HCT116 (cell line): ENCODE measurements around the gene SLITRK1. TPM values are rescaled to one million over a fixed set of nuclear protein-coding genes. Genes with fewer than 3 reads are reported as not detected.

Experiments used
- ATAC-seq: fragments of 200-7000 bp; cut with Tn5 transposase; 2 replicates; pipeline ENCODE4 v1.9.1; 2020; ENCODE audit warnings: mild to moderate bottlenecking, moderate library complexity
- BruUV-seq: library from RNA; stranded (reverse); fragments of 400-500 nt; replicated peaks from 2 replicates; lab custom pipeline; 2021; lab: Mats Ljungman, UMichigan
- CTCF ChIA-PET: fragments of 300-600 bp; sonication (Branson Sonifier 250); formaldehyde crosslinking; loops from one replicate; lab custom pipeline; 2021; ENCODE audit warnings: antibody characterized with exemption; lab: Charles Lee
- POLR2A ChIA-PET: fragments of 300-600, 350-600 bp; sonication (Branson Sonifier 250); formaldehyde crosslinking; loops from one replicate; lab custom pipeline; 2021; ENCODE audit warnings: antibody characterized with exemption; lab: Charles Lee
- RAD21 ChIA-PET, 2 experiments: fragments of 300-600 bp; sonication (Branson Sonifier 250); formaldehyde crosslinking; loops; one replicate each; lab custom pipeline; 2023; ENCODE audit warnings: low total read pairs in 2 of 2; ENCODE audit not compliant: uncharacterized antibody in 2 of 2, unreplicated experiment in 2 of 2, low non-redundant PET in 1 of 2; lab: Charles Lee
- DNase-seq: peaks from one replicate; pipeline ENCODE4 v3.0.0-alpha.2; 2010; ENCODE audit warnings: low read depth, low spot score
- H2AFZ ChIP-seq: fragments of 200-600 bp; shearing (Covaris generic), sonication (generic); 2 replicates; pipeline ENCODE4 v1.6.1; 2017; ENCODE audit warnings: low read depth, mixed run types, mixed read lengths, antibody characterized with exemption, low read length; ENCODE audit not compliant: poor library complexity, severe bottlenecking
- H3K27ac ChIP-seq: 2 replicates; pipeline ENCODE4 v1.5.1; 2012; ENCODE audit warnings: low read depth, low read length
- H3K27me3 ChIP-seq: fragments of 200-600 bp; sonication (generic); 2 replicates; pipeline ENCODE4 v1.6.1; 2016; ENCODE audit warnings: mixed run types, low read length, mixed read lengths; ENCODE audit not compliant: insufficient read depth
- H3K36me3 ChIP-seq, 2 experiments: fragments of 200-500 bp in 1 of 2; fragments of 200-600 bp in 1 of 2; sonication (Bioruptor generic) in 1 of 2; sonication (generic) in 1 of 2; 2 replicates each; pipeline versions ENCODE4 v1.5.1 to v1.6.1; 2014 to 2016; ENCODE audit warnings: low read length in 2 of 2, inconsistent platforms in 1 of 2, mixed read lengths in 1 of 2, mixed run types in 1 of 2; ENCODE audit not compliant: insufficient read depth in 2 of 2, control insufficient read depth in 1 of 2
- H3K4me1 ChIP-seq, 2 experiments: fragments of 200-600 bp in 1 of 2; sonication (generic) in 1 of 2; 2 replicates each; pipeline versions ENCODE4 v1.5.1 to v1.6.1; 2012 to 2017; ENCODE audit warnings: low read length in 2 of 2, inconsistent platforms in 1 of 2, mild to moderate bottlenecking in 1 of 2, mixed read lengths in 1 of 2, mixed run types in 1 of 2, moderate library complexity in 1 of 2; ENCODE audit not compliant: insufficient read depth in 2 of 2, control insufficient read depth in 1 of 2
- H3K4me2 ChIP-seq: fragments of 200-600 bp; sonication (generic); 2 replicates; pipeline ENCODE4 v1.6.1; 2017; ENCODE audit warnings: mixed run types, low read length, mixed read lengths
- H3K4me3 ChIP-seq, 2 experiments: fragments of 200-600 bp in 1 of 2; sonication (generic) in 1 of 2; replicated peaks in 1 of 2; 2 replicates each; pipeline ENCODE4 v1.5.1; 2011 to 2016; ENCODE audit warnings: low read length in 2 of 2, control low read depth in 1 of 2, low read depth in 1 of 2, mild to moderate bottlenecking in 1 of 2, mixed read lengths in 1 of 2, mixed run types in 1 of 2
- H3K79me2 ChIP-seq: fragments of 200-600 bp; sonication (generic); 2 replicates; pipeline ENCODE4 v1.6.1; 2017; ENCODE audit warnings: mild to moderate bottlenecking, mixed run types, low read length, moderate library complexity, mixed read lengths; ENCODE audit not compliant: insufficient read depth
- H3K9ac ChIP-seq: fragments of 200-600 bp; sonication (generic); 2 replicates; pipeline ENCODE4 v1.6.1; 2016; ENCODE audit warnings: low read length, mixed read lengths
- H3K9me2 ChIP-seq: fragments of 200-600 bp; sonication (generic), shearing (Covaris generic); 2 replicates; pipeline ENCODE4 v1.6.1; 2017; ENCODE audit warnings: mixed run types, mild to moderate bottlenecking, moderate library complexity; ENCODE audit not compliant: insufficient read depth
- H3K9me3 ChIP-seq, 2 experiments: fragments of 200-500 bp in 1 of 2; fragments of 200-600 bp in 1 of 2; sonication (Bioruptor generic) in 1 of 2; sonication (generic) in 1 of 2; 2 replicates each; pipeline ENCODE4 v1.6.1; 2014 to 2017; ENCODE audit warnings: low read length in 2 of 2, mixed read lengths in 2 of 2, inconsistent platforms in 1 of 2, low read depth in 1 of 2, mild to moderate bottlenecking in 1 of 2, mixed run types in 1 of 2, moderate library complexity in 1 of 2; ENCODE audit not compliant: control insufficient read depth in 1 of 2, insufficient read depth in 1 of 2
- H4K20me1 ChIP-seq: fragments of 200-600 bp; sonication (generic), shearing (Covaris generic); 2 replicates; pipeline ENCODE4 v1.6.1; 2017; ENCODE audit warnings: mixed run types, mild to moderate bottlenecking, moderate library complexity; ENCODE audit not compliant: insufficient read depth
- CEBPB ChIP-seq: IDR thresholded peaks from 2 replicates; pipeline ENCODE4 v1.6.1; 2012; ENCODE audit warnings: low read depth
- ELF1 ChIP-seq: IDR thresholded peaks from 2 replicates; pipeline ENCODE4 v1.6.1; 2012; ENCODE audit warnings: low read depth, borderline replicate concordance
- EZH2 ChIP-seq: fragments of 200-600 bp; sonication (generic); IDR thresholded peaks from 2 replicates; pipeline ENCODE4 v1.6.1; 2017; ENCODE audit warnings: antibody characterized with exemption, mixed run types
- EZH2phosphoT487 ChIP-seq: fragments of 200-600 bp; IDR thresholded peaks from 2 replicates; pipeline ENCODE4 v1.6.1; 2018; ENCODE audit warnings: antibody characterized with exemption, borderline replicate concordance
- JUND ChIP-seq: IDR thresholded peaks from 2 replicates; pipeline ENCODE4 v1.6.1; 2012
- POLR2A ChIP-seq: IDR thresholded peaks from 2 replicates; pipeline ENCODE4 v1.7.0; 2011; ENCODE audit warnings: borderline replicate concordance; ENCODE audit not compliant: insufficient read depth, insufficient read length; ENCODE audit errors: extremely low read depth
- POLR2AphosphoS5 ChIP-seq: IDR thresholded peaks from 2 replicates; pipeline ENCODE4 v1.6.1; 2011; ENCODE audit warnings: mild to moderate bottlenecking, low read depth, low read length, moderate library complexity
- RAD21 ChIP-seq: IDR thresholded peaks from 2 replicates; pipeline ENCODE4 v1.6.1; 2012; ENCODE audit warnings: low read depth, mild to moderate bottlenecking
- SIN3A ChIP-seq: IDR thresholded peaks from 2 replicates; pipeline ENCODE4 v1.6.1; 2012; ENCODE audit warnings: low read depth
- TCF7L2 ChIP-seq: IDR thresholded peaks from 2 replicates; pipeline ENCODE4 v1.7.0; 2011; ENCODE audit warnings: borderline replicate concordance, inconsistent platforms; ENCODE audit not compliant: insufficient read depth, insufficient read length; ENCODE audit errors: extremely low read depth
- YY1 ChIP-seq: IDR thresholded peaks from 2 replicates; pipeline ENCODE4 v1.6.1; 2011; ENCODE audit warnings: low read length, low read depth, moderate library complexity, mild to moderate bottlenecking; ENCODE audit not compliant: insufficient replicate concordance; ENCODE audit errors: extremely low read depth
- ZFX ChIP-seq: fragments of 450-650 bp; IDR thresholded peaks from 2 replicates; pipeline ENCODE4 v1.6.1; 2017
- ZNF274 ChIP-seq: fragments of 200-500 bp; sonication (Bioruptor generic); IDR thresholded peaks from 2 replicates; pipeline ENCODE4 v1.6.1; 2014; ENCODE audit warnings: mild to moderate bottlenecking, low read depth, low read length, inconsistent platforms
- intact Hi-C: fragments of 100-400 bp; cut with micrococcal nuclease; formaldehyde crosslinking; loops from 2 replicates; pipeline ENCODE4 v1.10.0; 2022
- total RNA-seq: library from RNA; stranded (reverse); gene quantifications from one replicate; pipeline ENCODE4 v1.2.1, GENCODE V29; 2021; ENCODE audit not compliant: unreplicated experiment
- TF ChIP-seq, protein P1 (sequence below): IDR thresholded peaks from 2 replicates; pipeline ENCODE4 v1.6.1; 2012
- TF ChIP-seq, protein P2 (sequence below): IDR thresholded peaks from 2 replicates; pipeline ENCODE4 v1.6.1; 2011; ENCODE audit warnings: mild to moderate bottlenecking, low read length, moderate library complexity; ENCODE audit not compliant: insufficient replicate concordance; ENCODE audit errors: extremely low read depth
- TF ChIP-seq, protein P3 (sequence below): IDR thresholded peaks from 2 replicates; pipeline ENCODE4 v1.6.1; 2012
- TF ChIP-seq, protein P4 (sequence below), 3 experiments: fragments of 200-600 bp in 1 of 3; sonication (generic) in 1 of 3; IDR thresholded peaks in 2 of 3; conservative IDR thresholded peaks in 1 of 3; 2 replicates each; pipeline ENCODE4 v1.5.1; 2012 to 2017; ENCODE audit warnings: low read depth in 2 of 3, low read length in 2 of 3, antibody characterized with exemption in 1 of 3, borderline replicate concordance in 1 of 3, control low read depth in 1 of 3, mild to moderate bottlenecking in 1 of 3, mixed read lengths in 1 of 3, mixed run types in 1 of 3, moderate library complexity in 1 of 3; ENCODE audit not compliant: insufficient read depth in 1 of 3

The SLITRK1 gene
- total RNA-seq, 1 experiment from 2014 or later: not detected

DNA sequence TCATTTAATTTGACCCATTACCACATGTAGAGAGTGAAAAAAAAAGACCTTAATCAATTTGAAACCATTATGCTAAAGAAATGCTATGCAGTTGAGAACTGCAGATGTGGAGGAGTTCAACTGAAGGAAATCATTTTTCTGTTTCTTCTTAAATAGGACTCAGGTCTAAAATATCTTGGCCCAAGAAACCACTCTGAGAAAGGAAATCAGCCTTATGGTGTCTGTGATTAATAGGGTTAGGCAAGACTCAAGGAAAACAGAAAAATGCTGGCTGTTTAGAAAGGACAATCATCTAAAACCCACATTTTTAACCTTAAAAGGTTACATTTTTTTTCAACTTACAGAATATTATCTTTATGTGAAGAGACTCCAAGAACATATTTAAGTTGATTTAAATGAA, 1.9 kb upstream of the SLITRK1 start:
- RAD21 ChIA-PET: no interaction called here
- intact Hi-C loops: no loop called here
- BruUV-seq: no TSS peak

DNA sequence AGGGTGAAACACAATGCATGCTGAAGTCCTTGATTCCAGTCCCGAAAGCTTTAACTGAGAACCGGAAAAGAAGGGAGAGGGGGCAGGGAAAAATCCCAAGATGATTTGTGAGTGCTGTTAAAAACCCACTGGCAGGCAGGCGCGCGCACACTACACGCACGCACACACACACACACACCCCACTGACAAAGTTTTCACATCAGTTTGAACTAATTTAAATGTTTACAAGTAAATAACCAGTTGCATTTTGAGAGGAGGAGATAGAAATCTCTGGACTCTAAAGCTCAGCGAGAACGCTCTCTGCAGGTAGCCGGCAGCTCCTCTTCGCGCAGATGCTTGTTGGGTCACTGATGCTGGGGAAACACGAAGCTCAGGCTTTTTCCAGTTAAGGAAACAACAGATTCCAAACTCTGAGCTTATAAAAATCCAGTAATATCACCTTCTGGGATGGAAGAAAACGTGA, 818 bp upstream of the SLITRK1 start:
- Histone ChIP-seq H3K9me2 (no peaks in the 10 kb centered on the region), H4K20me1 (no peaks in the 10 kb centered on the region), H3K4me2 (no peak overlapping the region), H3K9ac (no peak overlapping the region), H3K27ac (no peak overlapping the region), H3K36me3 (no peaks in the 10 kb centered on the region), H3K4me1 (no peaks in the 10 kb centered on the region), H2AFZ (no peak overlapping the region), H3K27me3 (no peaks in the 10 kb centered on the region), H3K79me2 (no peaks in the 10 kb centered on the region), H3K4me3 (no peak overlapping the region), H3K9me3 (no peaks in the 10 kb centered on the region)
- ChIA-PET RAD21 (no interaction called here), POLR2A (no interaction called here), CTCF (no interaction called here)
- TF ChIP-seq RAD21 (no peak), EZH2phosphoT487 (no peak), POLR2AphosphoS5 (no peak), JUND (no peak), POLR2A (no peak), TCF7L2 (no peak), CEBPB (no peak), EZH2 (no peak), ZFX (no peak), YY1 (no peak), ELF1 (no peak), ZNF274 (no peak), SIN3A (no peak)
- TF ChIP-seq, protein P1, sequence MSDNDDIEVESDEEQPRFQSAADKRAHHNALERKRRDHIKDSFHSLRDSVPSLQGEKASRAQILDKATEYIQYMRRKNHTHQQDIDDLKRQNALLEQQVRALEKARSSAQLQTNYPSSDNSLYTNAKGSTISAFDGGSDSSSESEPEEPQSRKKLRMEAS: no peak
- TF ChIP-seq, protein P2, sequence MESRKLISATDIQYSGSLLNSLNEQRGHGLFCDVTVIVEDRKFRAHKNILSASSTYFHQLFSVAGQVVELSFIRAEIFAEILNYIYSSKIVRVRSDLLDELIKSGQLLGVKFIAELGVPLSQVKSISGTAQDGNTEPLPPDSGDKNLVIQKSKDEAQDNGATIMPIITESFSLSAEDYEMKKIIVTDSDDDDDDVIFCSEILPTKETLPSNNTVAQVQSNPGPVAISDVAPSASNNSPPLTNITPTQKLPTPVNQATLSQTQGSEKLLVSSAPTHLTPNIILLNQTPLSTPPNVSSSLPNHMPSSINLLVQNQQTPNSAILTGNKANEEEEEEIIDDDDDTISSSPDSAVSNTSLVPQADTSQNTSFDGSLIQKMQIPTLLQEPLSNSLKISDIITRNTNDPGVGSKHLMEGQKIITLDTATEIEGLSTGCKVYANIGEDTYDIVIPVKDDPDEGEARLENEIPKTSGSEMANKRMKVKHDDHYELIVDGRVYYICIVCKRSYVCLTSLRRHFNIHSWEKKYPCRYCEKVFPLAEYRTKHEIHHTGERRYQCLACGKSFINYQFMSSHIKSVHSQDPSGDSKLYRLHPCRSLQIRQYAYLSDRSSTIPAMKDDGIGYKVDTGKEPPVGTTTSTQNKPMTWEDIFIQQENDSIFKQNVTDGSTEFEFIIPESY: no peak
- TF ChIP-seq, protein P3, sequence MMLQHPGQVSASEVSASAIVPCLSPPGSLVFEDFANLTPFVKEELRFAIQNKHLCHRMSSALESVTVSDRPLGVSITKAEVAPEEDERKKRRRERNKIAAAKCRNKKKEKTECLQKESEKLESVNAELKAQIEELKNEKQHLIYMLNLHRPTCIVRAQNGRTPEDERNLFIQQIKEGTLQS: no peak
- TF ChIP-seq, protein P4, sequence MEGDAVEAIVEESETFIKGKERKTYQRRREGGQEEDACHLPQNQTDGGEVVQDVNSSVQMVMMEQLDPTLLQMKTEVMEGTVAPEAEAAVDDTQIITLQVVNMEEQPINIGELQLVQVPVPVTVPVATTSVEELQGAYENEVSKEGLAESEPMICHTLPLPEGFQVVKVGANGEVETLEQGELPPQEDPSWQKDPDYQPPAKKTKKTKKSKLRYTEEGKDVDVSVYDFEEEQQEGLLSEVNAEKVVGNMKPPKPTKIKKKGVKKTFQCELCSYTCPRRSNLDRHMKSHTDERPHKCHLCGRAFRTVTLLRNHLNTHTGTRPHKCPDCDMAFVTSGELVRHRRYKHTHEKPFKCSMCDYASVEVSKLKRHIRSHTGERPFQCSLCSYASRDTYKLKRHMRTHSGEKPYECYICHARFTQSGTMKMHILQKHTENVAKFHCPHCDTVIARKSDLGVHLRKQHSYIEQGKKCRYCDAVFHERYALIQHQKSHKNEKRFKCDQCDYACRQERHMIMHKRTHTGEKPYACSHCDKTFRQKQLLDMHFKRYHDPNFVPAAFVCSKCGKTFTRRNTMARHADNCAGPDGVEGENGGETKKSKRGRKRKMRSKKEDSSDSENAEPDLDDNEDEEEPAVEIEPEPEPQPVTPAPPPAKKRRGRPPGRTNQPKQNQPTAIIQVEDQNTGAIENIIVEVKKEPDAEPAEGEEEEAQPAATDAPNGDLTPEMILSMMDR (IDR thresholded peaks at IDR 0.05 in 2 of 3, conservative IDR thresholded peaks at IDR 0.05 in 1 of 3; ENCODE audit: borderline replicate concordance in 1 of 3, insufficient read depth in 1 of 3, low read depth in 2 of 3, low read length in 2 of 3): no peak
- no TSS peak for BruUV-seq
- no peak for ATAC-seq
- intact Hi-C loops: no loop called here
- no peak for DNase-seq

More for the DNA sequence above, 1.9 kb upstream of the SLITRK1 start:
- no peaks in the 10 kb centered on the region for H3K9me2 ChIP-seq
- H3K27ac ChIP-seq: no peak overlapping the region
- H3K27me3 ChIP-seq: no peaks in the 10 kb centered on the region
- H2AFZ ChIP-seq: no peak overlapping the region
- H3K9me3 ChIP-seq: no peaks in the 10 kb centered on the region
- H3K9ac ChIP-seq: no peak overlapping the region
- no peak for TF ChIP-seq EZH2phosphoT487
- DNase-seq: no peak
- ATAC-seq: no peak
- H3K36me3 ChIP-seq: no peaks in the 10 kb centered on the region
- no peak overlapping the region for H3K4me2 ChIP-seq
- H3K4me1 ChIP-seq: no peaks in the 10 kb centered on the region
- no peaks in the 10 kb centered on the region for H3K79me2 ChIP-seq
- no peaks in the 10 kb centered on the region for H4K20me1 ChIP-seq
- CTCF ChIA-PET: no interaction called here
- POLR2A ChIA-PET: no interaction called here
- H3K4me3 ChIP-seq: no peak overlapping the region
